ENCODE results near the gene PARD6G.
"Not testable (repeated sequence)": the region's sequence is repeated elsewhere in the genome, so short reads cannot be mapped to it uniquely, and the experiment has no call there.

Gene PARD6G

GRCh38 chr18:80247393-80247841, at the start of gene PARD6G:
TSS of gene PARD6G (minus strand) at chr18:80247514. CDS start at chr18:80247348, 166 bp downstream.
- peak within 1 kb of the TSS; percentile 61 for H3K27ac ChIP-seq

GRCh38 chr18:80262241-80263033, 15.1 kb upstream of the PARD6G start:
- peak; percentile 91 for TF ChIP-seq CTCF (conservative IDR thresholded peaks at IDR 0.05)

More at GRCh38 chr18:80247393-80247841, at the start of gene PARD6G:
- no peak for TF ChIP-seq ZFX (IDR thresholded peaks at IDR 0.05)
- TF ChIP-seq CTCF (conservative IDR thresholded peaks at IDR 0.05), result no peak; the same call in 1 of the 2 replicates

GRCh38 chr18:80259610-80260009, 12.3 kb upstream of the PARD6G start:
- no peak overlapping the region for H3K27ac ChIP-seq
- TF ChIP-seq ZFX (IDR thresholded peaks at IDR 0.05), result no peak
- no peak for TF ChIP-seq CTCF (conservative IDR thresholded peaks at IDR 0.05)

More at GRCh38 chr18:80262241-80263033, 15.1 kb upstream of the PARD6G start:
- not testable (repeated sequence) for H3K27ac ChIP-seq

- TF ChIP-seq ZFX (IDR thresholded peaks at IDR 0.05), result no peak
- TF ChIP-seq CTCF (conservative IDR thresholded peaks at IDR 0.05), result no peak
- H3K27ac ChIP-seq, result no peak overlapping the region
Observed at GRCh38 chr18:80258640-80259039, 11.3 kb upstream of the PARD6G start.

- peak; percentile 81 for TF ChIP-seq CTCF (conservative IDR thresholded peaks at IDR 0.05)
- H3K27ac ChIP-seq, result not testable (repeated sequence)
Observed at GRCh38 chr18:80257579-80258543, 10.5 kb upstream of the PARD6G start.

GRCh38 chr18:80254971-80255500, 7.7 kb upstream of the PARD6G start:
- no peak for TF ChIP-seq ZFX (IDR thresholded peaks at IDR 0.05)
- no peak for TF ChIP-seq CTCF (conservative IDR thresholded peaks at IDR 0.05)
- H3K27ac ChIP-seq, result no peak overlapping the region
